Measurements from ENCODE around the gene MAP3K21.

The MAP3K21 gene

GRCh38 chr1:233327651-233328141 is at the start of gene MAP3K21:
Gene MAP3K21, plus strand, starts transcription at chr1:233327724. Its CDS starts 305 bp downstream, at chr1:233328029.
- no peak for DNase-seq (ENCODE audit: low read depth in 2 of 2)

GRCh38 chr1:233278631-233279030 is 48.9 kb upstream of the MAP3K21 start:
- DNase-seq (ENCODE audit: low read depth in 2 of 2), result no peak

GRCh38 chr1:233279971-233280370 is 47.6 kb upstream of the MAP3K21 start:
- no peak for DNase-seq (ENCODE audit: low read depth in 2 of 2)

- no peak for DNase-seq (ENCODE audit: low read depth in 2 of 2)
Measured at GRCh38 chr1:233281711-233282581, 45.6 kb upstream of the MAP3K21 start.

- DNase-seq (ENCODE audit: low read depth in 2 of 2), result no peak
Measured at GRCh38 chr1:233282582-233282886, 45.0 kb upstream of the MAP3K21 start.

GRCh38 chr1:233289676-233290075 is 37.8 kb upstream of the MAP3K21 start:
- no peak for DNase-seq (ENCODE audit: low read depth in 2 of 2)

DNA sequence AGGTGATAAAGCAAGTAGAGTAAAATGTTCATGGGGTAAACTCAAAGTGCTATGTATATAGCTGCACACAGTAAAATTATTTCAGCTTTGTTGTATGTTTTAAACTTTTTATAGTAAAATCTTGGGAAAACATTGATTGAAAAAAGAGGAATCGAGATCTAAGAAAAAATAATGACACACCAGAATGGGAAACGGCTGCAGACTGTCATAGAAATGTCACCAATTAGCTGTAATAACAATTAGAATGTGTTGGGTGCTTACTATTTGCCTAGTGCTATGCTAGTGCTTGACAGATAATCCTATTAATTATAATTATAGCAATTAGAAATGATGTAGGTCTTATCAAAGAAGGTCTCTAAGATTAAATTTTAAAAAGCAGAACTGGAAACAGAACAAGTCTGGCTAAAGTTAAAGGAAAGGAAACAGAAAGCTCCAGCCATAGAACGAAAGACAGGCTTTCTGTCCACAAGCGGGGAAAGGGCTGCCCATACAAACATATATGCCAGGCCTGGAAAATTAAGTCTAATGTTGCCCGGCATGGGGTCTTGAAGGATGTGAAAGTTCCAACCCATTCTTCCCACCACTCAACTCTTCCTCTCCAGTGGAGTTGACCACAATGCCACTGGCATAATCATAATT is 37.0 kb upstream of the MAP3K21 start:
- DNase-seq (ENCODE audit: low read depth in 2 of 2), result no peak

DNA sequence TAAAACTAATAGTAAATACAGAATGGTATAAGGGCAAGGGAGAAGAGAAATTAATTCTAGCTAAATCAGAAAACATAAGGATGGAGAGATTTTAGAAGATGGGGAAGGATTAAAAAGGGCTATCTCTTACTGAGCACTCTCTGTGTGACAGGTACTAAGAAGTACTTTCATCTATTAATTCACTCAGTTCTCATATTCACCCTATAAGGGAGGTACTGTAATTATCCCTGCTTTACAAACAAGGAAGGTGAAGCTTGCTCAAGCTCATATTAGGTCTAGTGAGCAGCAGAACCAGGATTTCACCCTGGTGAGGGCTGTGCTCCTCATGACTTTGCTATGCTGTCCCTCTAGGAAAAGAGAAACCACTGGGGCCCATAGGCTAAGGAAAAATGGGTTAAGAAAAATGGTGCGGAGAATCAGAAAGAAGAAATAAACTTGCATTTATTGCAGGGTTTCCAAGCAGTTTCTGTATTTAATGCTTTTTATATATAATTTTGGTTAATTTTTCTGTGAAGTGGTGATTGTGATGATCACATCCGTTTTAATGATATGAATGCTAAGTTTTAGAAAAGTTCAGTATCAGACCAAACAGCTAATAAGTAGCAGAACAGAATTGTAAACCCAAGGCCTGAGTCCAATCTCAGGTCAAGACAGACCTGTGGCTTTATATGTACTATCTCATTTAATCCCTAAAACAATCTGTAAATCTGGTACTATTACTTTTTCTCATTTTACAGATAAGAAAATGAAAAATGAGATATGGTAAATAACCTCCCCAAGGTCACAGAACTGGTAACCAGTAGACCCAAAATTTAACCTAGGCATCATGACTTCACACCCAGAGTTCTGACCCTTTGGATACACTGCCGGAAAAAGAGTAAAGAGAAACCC is 33.7 kb upstream of the MAP3K21 start:
- DNase-seq (ENCODE audit: low read depth in 2 of 2), result no peak

DNA sequence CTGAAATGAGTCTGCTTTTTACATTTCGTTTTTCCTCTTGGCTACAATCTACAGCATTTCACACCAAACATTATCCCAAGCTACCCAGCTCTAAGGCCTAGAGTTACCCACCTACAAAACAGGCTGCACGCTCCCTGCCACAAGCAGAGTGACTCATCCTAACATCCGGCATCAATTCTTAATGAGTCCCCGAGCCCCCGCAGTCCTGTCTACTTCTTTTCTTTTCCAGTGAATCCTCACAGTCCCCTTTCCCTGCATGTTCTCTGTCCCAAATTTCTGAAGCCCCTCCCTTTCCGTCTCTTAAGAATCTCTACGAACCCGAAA is 32.6 kb upstream of the MAP3K21 start:
- no peak for DNase-seq (ENCODE audit: low read depth in 2 of 2)

GRCh38 chr1:233295237-233295974 is 32.1 kb upstream of the MAP3K21 start, which contains the start of gene PCNX2:
Gene PCNX2, minus strand, starts transcription at chr1:233295725. Its CDS starts 247 bp downstream, at chr1:233295478.
- DNase-seq (ENCODE audit: low read depth in 2 of 2), result peak; percentile 25 to 36

- no peak for DNase-seq (ENCODE audit: low read depth in 2 of 2)
Measured at GRCh38 chr1:233295975-233296322, 31.6 kb upstream of the MAP3K21 start.

GRCh38 chr1:233299450-233299849 is 28.1 kb upstream of the MAP3K21 start:
- DNase-seq (ENCODE audit: low read depth in 2 of 2), result no peak

GRCh38 chr1:233300326-233300725 is 27.2 kb upstream of the MAP3K21 start:
- no peak for DNase-seq (ENCODE audit: low read depth in 2 of 2)

GRCh38 chr1:233304489-233305102 is 22.9 kb upstream of the MAP3K21 start:
- DNase-seq (ENCODE audit: low read depth in 2 of 2), result no peak

DNA sequence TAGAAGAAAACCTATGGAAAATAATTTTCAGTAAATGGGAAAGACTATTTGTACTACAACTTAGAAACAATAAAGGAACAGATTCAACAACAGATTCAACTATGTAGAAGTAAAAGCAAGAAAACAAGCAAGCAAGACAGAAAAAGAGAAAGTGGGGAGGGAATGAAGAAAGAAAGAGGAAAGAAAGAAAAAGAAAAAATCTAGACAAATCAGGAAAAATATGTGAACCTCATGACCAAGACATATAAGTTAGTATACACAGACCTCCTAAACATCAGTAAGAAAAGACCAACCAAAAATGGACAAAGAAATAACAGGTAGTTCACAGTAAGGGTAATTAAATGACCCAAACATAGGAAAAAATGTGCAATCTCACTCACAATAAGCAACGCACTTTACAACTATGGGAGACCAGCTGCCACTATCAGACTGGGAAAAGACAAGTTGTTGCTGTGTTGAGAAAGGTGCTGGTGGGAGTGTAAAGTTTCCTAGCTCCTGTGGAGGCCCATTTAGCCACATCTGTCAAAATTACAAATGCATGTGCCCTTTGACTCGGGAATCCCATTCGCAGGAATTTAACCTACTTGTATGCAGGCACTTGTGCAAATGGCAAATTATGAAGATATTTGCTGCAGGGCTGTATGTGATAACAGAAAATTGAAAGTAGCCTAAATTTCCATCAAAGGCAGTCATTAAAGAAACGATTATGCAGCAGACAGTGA is 13.9 kb upstream of the MAP3K21 start:
- DNase-seq (ENCODE audit: low read depth in 2 of 2), result no peak

GRCh38 chr1:233315718-233316301 is 11.7 kb upstream of the MAP3K21 start:
- no peak for DNase-seq (ENCODE audit: low read depth in 2 of 2)

DNA sequence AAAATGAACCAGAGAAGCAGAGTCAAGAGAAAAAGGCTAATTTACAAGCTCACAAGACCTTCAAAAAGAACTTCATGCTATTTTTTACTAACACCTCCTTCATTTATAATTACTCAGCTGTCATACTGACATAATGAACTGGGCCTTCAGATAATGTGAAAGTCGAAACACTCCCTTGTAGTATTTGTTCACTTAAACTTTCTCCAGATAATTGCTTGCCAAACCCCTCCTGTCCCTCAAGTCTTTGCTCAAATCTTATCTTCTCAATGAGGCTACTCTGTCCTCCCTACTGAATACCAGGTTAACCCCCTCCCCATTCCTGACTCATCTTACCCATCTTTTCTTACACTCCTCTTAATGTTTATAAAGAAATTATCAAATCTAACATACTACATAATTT is 11.1 kb upstream of the MAP3K21 start:
- no peak for DNase-seq (ENCODE audit: low read depth in 2 of 2)

GRCh38 chr1:233319272-233319671 is 8.3 kb upstream of the MAP3K21 start:
- DNase-seq (ENCODE audit: low read depth in 2 of 2), result no peak

DNA sequence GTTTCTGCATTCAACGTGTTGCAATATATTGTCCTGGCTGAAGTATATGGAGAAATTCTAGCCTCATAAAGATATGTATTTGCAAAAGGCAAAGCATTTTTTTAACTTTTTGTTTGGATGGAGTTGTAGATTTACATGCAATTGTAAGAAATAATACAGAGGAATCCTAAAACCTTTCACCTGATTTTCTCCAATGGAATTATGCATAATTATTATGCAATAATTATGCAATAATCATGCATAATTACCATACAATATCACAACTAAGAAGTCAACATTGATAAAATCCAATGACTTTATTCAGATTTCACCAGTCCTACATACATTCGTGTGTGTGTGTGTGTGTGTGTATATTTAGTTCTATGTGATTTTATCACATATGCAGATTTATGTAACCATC is 7.5 kb upstream of the MAP3K21 start:
- no peak for DNase-seq (ENCODE audit: low read depth in 2 of 2)

GRCh38 chr1:233323718-233324117 is 3.8 kb upstream of the MAP3K21 start:
- no peak for DNase-seq (ENCODE audit: low read depth in 2 of 2)
